Spleen (tissue), 11 donors: ENCODE measurements around the gene DHRSX. TPM values are rescaled to one million over a fixed set of nuclear protein-coding genes. Genes with fewer than 3 reads are reported as not detected.

Experiments
- DNase-seq: peaks from one replicate; pipeline ENCODE4 v3.0.0-alpha.2; 2020
- H3K27ac ChIP-seq, 8 donors: fragments of 200-600 bp; sonication (generic) in 7 of 8; 1 replicate in 4 of 8; 2 replicates in 4 of 8; pipeline versions ENCODE4 v1.5.0 to v1.8.0; 2016 to 2021; ENCODE audit warnings: inconsistent platforms in 4 of 8, mild to moderate bottlenecking in 4 of 8, moderate library complexity in 1 of 8
- H3K27me3 ChIP-seq, 7 donors: fragments of 200-600 bp; sonication (generic) in 6 of 7; replicated peaks in 1 of 7; 1 replicate in 4 of 7; 2 replicates in 3 of 7; pipeline versions ENCODE4 v1.5.0 to v1.8.0; 2016 to 2021; ENCODE audit warnings: inconsistent platforms in 3 of 7, mild to moderate bottlenecking in 1 of 7
- H3K36me3 ChIP-seq, 6 donors: fragments of 200-600 bp; sonication (generic) in 5 of 6; 1 replicate in 4 of 6; 2 replicates in 2 of 6; pipeline versions ENCODE4 v1.5.0 to v1.8.0; 2016 to 2021; ENCODE audit warnings: inconsistent platforms in 2 of 6
- H3K4me1 ChIP-seq, 6 donors: fragments of 200-600 bp; sonication (generic) in 5 of 6; 1 replicate in 3 of 6; 2 replicates in 3 of 6; pipeline versions ENCODE4 v1.5.0 to v1.8.0; 2016 to 2021; ENCODE audit warnings: inconsistent platforms in 3 of 6
- H3K4me3 ChIP-seq, 8 donors: fragments of 200-600 bp; sonication (generic) in 7 of 8; 1 replicate in 4 of 8; 2 replicates in 4 of 8; pipeline versions ENCODE4 v1.5.0 to v1.8.0; 2016 to 2021; ENCODE audit warnings: inconsistent platforms in 4 of 8, mild to moderate bottlenecking in 4 of 8, moderate library complexity in 2 of 8
- H3K9me3 ChIP-seq, 8 donors: fragments of 200-600 bp; sonication (generic) in 7 of 8; 1 replicate in 4 of 8; 2 replicates in 4 of 8; pipeline versions ENCODE4 v1.5.0 to v1.8.0; 2016 to 2021; ENCODE audit warnings: inconsistent platforms in 4 of 8
- CTCF ChIP-seq, 11 experiments: fragments of 200-600 bp in 7 of 11; fragments of 450-650 bp in 4 of 11; sonication (generic) in 4 of 11; IDR thresholded peaks in 8 of 11; conservative IDR thresholded peaks in 3 of 11; 1 replicate in 7 of 11; 2 replicates in 4 of 11; pipeline versions ENCODE4 v1.4.0 to v1.8.0; 2016 to 2021; ENCODE audit warnings: antibody characterized with exemption in 11 of 11, inconsistent platforms in 4 of 11, mild to moderate bottlenecking in 1 of 11
- POLR2A ChIP-seq, 3 donors: fragments of 450-650 bp; IDR thresholded peaks; one replicate each; pipeline ENCODE4 v1.5.1; 2017; ENCODE audit warnings: antibody characterized with exemption in 3 of 3, mild to moderate bottlenecking in 1 of 3
- POLR2AphosphoS5 ChIP-seq, 3 donors: sonication (generic); formaldehyde crosslinking; IDR thresholded peaks; one replicate each; pipeline ENCODE4 v1.5.1; 2017; ENCODE audit warnings: antibody characterized with exemption in 3 of 3
- WGBS, 5 donors: extraction: QIAGEN DNeasy Blood & Tissue Kit in 3 of 5; methylation state at CpG; one replicate each; pipeline versions ENCODE4 v1.1.5 to v1.1.7; 2013 to 2018; 5-methylcytosine and 5-hydroxymethylcytosine counted together
- intact Hi-C: fragments of 100-400 bp; cut with DNase I; formaldehyde crosslinking; loops from one replicate; pipeline ENCODE4 v1.15.0; 2023; ENCODE audit warnings: low total_unique reads
- polyA plus RNA-seq, 3 donors: library from polyadenylated mRNA; stranded (reverse); fragments of 200-250 nt; gene quantifications; one replicate each; pipeline ENCODE4 v1.2.1, GENCODE V29; 2013
- total RNA-seq, 7 donors: library from RNA; depleted of rRNA in 3 of 7; stranded (reverse); fragments of >200 nt in 3 of 7; fragmentation: NEBNext Ultra II Directional in 4 of 7; extraction: Animal tissue kit (Norgen Biotek cat#: 25700) in 4 of 7; gene quantifications; one replicate each; pipeline versions ENCODE4 v1.1.0 to v1.2.1, GENCODE V29; 2016 to 2021
- donor health status: healthy with polysubstance abuse.
- donor health status: DM: no; HTN: no; CAD: no; lungs with moderate emphysema.
- donor health status: DM: no; HTN: no; CAD: no.
- donor health status: Bipolar disorder and iron deficiency.
- donor health status: healthy.
- donor health status: DM: no; HTN: no; CAD: no.
- donor health status: DM: yes; HTN: yes; CAD: no.

The DHRSX gene
- total and polyA plus RNA-seq, 10 donors, result 5.5 to 29.6 (median 23.2) TPM

GRCh38 chrX:2345562-2345961, 155.2 kb downstream of the DHRSX start:
- intact Hi-C loops, result no loop called here
- H3K36me3 ChIP-seq, result peaks cover 0 to 56% (median 6%) of the 10 kb centered on the region in 6 donors
- H3K9me3 ChIP-seq, result peaks cover 0 to 6% (median under 1%) of the 10 kb centered on the region in 8 donors
- no peak overlapping the region for H3K27ac ChIP-seq
- no peaks in the 10 kb centered on the region for H3K27me3 ChIP-seq
- 84 to 99% (median 97%) methylated on average over 4 of the region's 4 CpGs for WGBS, 5 donors
- H3K4me1 ChIP-seq, result no peaks in the 10 kb centered on the region
- no peak for TF ChIP-seq POLR2AphosphoS5 (IDR thresholded peaks at IDR 0.05)
- no peak for TF ChIP-seq CTCF (IDR thresholded peaks at IDR 0.05 in 8 of 11, conservative IDR thresholded peaks at IDR 0.05 in 3 of 11)
- no peak overlapping the region for H3K4me3 ChIP-seq
- DNase-seq, result no peak

GRCh38 chrX:2343413-2343812, 157.4 kb downstream of the DHRSX start:
- WGBS, 5 donors, result 96 to 99% (median 97%) methylated on average over 4 of the region's 4 CpGs
- intact Hi-C loops, result no loop called here
- Histone ChIP-seq H3K36me3 (peaks cover 0 to 71% (median 7%) of the 10 kb centered on the region in 6 donors), H3K9me3 (peaks cover 0 to 21% (median 7%) of the 10 kb centered on the region in 8 donors), H3K4me1 (peaks cover 0 to 1% (median 0%) of the 10 kb centered on the region in 6 donors), H3K4me3 (no peak overlapping the region), H3K27ac (no peak overlapping the region), H3K27me3 (no peaks in the 10 kb centered on the region)
- DNase-seq, result no peak
- TF ChIP-seq POLR2AphosphoS5 (IDR thresholded peaks at IDR 0.05) (no peak), POLR2A (IDR thresholded peaks at IDR 0.05) (no peak), CTCF (IDR thresholded peaks at IDR 0.05 in 8 of 11, conservative IDR thresholded peaks at IDR 0.05 in 3 of 11) (no peak)

- H3K4me1 ChIP-seq, result peaks cover 0 to 7% (median 0%) of the 10 kb centered on the region in 6 donors
- 87 to 90% (median 88%) methylated on average over 7 of the region's 7 CpGs for WGBS, 5 donors
- intact Hi-C loops, result no loop called here
- DNase-seq, result no peak
- no peak overlapping the region for H3K27ac ChIP-seq
- H3K36me3 ChIP-seq, result peaks cover 0 to 73% (median 7%) of the 10 kb centered on the region in 6 donors
- no peak overlapping the region for H3K4me3 ChIP-seq
- TF ChIP-seq CTCF (IDR thresholded peaks at IDR 0.05 in 8 of 11, conservative IDR thresholded peaks at IDR 0.05 in 3 of 11) (no peak), POLR2AphosphoS5 (IDR thresholded peaks at IDR 0.05) (no peak), POLR2A (IDR thresholded peaks at IDR 0.05) (no peak)
- peaks cover 0 to 23% (median 7%) of the 10 kb centered on the region in 8 donors for H3K9me3 ChIP-seq
- no peaks in the 10 kb centered on the region for H3K27me3 ChIP-seq
Observed at GRCh38 chrX:2342874-2343273, 157.9 kb downstream of the DHRSX start.

DNA sequence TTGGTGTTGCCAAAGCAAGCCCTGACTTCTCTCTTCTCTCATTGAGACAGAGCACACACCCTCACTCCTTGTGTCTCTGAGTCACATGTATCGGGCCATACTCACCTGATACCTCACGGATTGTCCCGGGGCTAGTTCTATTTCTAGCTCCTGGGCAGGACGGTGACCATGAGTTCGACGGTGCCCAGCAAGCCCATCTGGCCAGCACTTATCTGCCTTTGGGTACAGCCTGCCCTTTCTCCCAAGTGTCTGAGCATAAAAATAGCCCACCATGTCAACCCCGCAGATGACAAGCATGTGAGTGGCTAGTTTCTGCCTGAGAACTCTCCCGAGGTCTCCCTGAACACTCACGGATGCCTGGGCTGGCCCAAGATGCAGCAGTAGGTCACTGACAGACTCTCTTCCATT, 158.5 kb downstream of the DHRSX start:
- Histone ChIP-seq H3K27me3 (no peaks in the 10 kb centered on the region), H3K4me3 (no peak overlapping the region), H3K27ac (no peak overlapping the region), H3K4me1 (peaks cover 0 to 13% (median 0%) of the 10 kb centered on the region in 6 donors), H3K9me3 (peaks cover 0 to 23% (median 7%) of the 10 kb centered on the region in 8 donors), H3K36me3 (peaks cover 0 to 72% (median 7%) of the 10 kb centered on the region in 6 donors)
- intact Hi-C loops, result no loop called here
- no peak for TF ChIP-seq POLR2AphosphoS5 (IDR thresholded peaks at IDR 0.05)
- no peak for TF ChIP-seq CTCF (IDR thresholded peaks at IDR 0.05 in 8 of 11, conservative IDR thresholded peaks at IDR 0.05 in 3 of 11)
- no peak for TF ChIP-seq POLR2A (IDR thresholded peaks at IDR 0.05)
- DNase-seq, result no peak
- WGBS, 5 donors, result 93 to 98% (median 96%) methylated on average over 9 of the region's 9 CpGs
